Measurements from ENCODE around the gene ITGB3.

DNA sequence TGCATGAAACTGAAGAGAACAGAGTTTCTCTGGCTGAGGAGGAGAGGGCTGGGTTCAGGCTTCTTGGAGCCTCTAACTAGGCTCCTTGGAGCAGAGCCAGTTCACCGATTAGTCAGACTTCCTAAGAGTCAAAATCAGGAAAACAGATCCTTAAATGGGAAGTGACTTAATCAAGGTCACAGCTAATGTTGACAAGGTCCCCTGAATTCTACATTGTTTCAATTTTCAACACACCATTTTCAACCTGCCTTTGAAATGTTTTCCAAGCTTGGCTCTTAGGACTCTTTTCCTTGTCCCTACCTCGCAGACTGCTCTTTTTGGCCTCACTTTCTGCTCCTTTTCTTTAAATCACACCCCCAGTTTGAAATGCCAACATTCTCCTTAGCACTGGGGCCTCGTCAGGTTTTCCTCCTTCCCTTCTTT lies 28.2 kb upstream of the ITGB3 start:
- TF ChIP-seq, protein P1, sequence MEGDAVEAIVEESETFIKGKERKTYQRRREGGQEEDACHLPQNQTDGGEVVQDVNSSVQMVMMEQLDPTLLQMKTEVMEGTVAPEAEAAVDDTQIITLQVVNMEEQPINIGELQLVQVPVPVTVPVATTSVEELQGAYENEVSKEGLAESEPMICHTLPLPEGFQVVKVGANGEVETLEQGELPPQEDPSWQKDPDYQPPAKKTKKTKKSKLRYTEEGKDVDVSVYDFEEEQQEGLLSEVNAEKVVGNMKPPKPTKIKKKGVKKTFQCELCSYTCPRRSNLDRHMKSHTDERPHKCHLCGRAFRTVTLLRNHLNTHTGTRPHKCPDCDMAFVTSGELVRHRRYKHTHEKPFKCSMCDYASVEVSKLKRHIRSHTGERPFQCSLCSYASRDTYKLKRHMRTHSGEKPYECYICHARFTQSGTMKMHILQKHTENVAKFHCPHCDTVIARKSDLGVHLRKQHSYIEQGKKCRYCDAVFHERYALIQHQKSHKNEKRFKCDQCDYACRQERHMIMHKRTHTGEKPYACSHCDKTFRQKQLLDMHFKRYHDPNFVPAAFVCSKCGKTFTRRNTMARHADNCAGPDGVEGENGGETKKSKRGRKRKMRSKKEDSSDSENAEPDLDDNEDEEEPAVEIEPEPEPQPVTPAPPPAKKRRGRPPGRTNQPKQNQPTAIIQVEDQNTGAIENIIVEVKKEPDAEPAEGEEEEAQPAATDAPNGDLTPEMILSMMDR (conservative IDR thresholded peaks at IDR 0.05; ENCODE audit: low read depth, low read length): no peak
- no peak for TF ChIP-seq MAZ (IDR thresholded peaks at IDR 0.05; ENCODE audit: borderline replicate concordance, low read depth, low read length)
- TF ChIP-seq FOS (IDR thresholded peaks at IDR 0.05; ENCODE audit: low read depth, low read length): no peak
- no peak for TF ChIP-seq SMC3 (IDR thresholded peaks at IDR 0.05; ENCODE audit: low read depth, low read length)
- TF ChIP-seq BHLHE40 (IDR thresholded peaks at IDR 0.05; ENCODE audit: low read depth, low read length): no peak
- no peak for TF ChIP-seq RAD21 (IDR thresholded peaks at IDR 0.05; ENCODE audit: low read length)
- TF ChIP-seq, protein P2, sequence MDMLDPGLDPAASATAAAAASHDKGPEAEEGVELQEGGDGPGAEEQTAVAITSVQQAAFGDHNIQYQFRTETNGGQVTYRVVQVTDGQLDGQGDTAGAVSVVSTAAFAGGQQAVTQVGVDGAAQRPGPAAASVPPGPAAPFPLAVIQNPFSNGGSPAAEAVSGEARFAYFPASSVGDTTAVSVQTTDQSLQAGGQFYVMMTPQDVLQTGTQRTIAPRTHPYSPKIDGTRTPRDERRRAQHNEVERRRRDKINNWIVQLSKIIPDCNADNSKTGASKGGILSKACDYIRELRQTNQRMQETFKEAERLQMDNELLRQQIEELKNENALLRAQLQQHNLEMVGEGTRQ (IDR thresholded peaks at IDR 0.05; ENCODE audit: low read depth, low read length): no peak
- TF ChIP-seq CHD1 (IDR thresholded peaks at IDR 0.05; ENCODE audit: low read depth, low read length): no peak
- TF ChIP-seq CEBPB (IDR thresholded peaks at IDR 0.05; ENCODE audit: low read depth, low read length): no peak
- TF ChIP-seq POLR2A (IDR thresholded peaks at IDR 0.05; ENCODE audit: low read depth, low read length): no peak
